GM12801 (cell line): ENCODE data around the gene HGFAC.

Source experiments
- TF ChIP-seq, protein P1 (sequence below): IDR thresholded peaks from one replicate; pipeline ENCODE4 v1.5.1; 2011; ENCODE audit warnings: control low read depth; ENCODE audit not compliant: insufficient read length; ENCODE audit errors: extremely low read depth

The HGFAC gene

GRCh38 chr4:3401436-3402171 lies 40.2 kb upstream of the HGFAC start:
- TF ChIP-seq, protein P1, sequence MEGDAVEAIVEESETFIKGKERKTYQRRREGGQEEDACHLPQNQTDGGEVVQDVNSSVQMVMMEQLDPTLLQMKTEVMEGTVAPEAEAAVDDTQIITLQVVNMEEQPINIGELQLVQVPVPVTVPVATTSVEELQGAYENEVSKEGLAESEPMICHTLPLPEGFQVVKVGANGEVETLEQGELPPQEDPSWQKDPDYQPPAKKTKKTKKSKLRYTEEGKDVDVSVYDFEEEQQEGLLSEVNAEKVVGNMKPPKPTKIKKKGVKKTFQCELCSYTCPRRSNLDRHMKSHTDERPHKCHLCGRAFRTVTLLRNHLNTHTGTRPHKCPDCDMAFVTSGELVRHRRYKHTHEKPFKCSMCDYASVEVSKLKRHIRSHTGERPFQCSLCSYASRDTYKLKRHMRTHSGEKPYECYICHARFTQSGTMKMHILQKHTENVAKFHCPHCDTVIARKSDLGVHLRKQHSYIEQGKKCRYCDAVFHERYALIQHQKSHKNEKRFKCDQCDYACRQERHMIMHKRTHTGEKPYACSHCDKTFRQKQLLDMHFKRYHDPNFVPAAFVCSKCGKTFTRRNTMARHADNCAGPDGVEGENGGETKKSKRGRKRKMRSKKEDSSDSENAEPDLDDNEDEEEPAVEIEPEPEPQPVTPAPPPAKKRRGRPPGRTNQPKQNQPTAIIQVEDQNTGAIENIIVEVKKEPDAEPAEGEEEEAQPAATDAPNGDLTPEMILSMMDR = no peak

GRCh38 chr4:3402491-3403347 lies 39.0 kb upstream of the HGFAC start:
- TF ChIP-seq, protein P1 = no peak

DNA sequence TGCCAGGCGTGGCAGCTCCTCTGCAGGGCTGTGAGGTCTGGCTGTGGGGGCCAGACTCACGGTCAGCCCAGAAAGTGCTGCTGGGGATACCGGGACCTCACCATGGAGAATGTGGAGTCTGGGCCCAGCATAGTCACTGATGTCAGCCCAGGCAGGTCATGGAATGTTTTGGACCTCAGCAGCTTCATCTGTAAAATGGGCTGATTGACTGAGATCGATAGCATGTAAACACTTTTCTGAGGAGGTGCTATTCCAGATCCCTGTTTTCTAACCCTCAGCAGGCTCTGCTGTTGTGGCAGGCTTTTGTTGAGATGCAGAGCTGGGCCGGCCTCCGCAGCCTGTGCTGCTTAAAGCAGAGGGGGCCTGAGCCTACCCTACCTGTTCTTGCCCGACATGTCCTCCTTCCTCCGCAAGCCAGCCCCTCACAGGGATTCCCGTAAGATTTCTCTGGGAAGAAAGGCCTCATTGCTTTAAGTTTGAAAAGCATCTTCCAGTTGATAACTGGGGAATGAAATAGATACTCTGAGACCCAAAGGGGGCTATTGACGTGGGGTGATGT lies 38.3 kb upstream of the HGFAC start:
- TF ChIP-seq, protein P1 = no peak

DNA sequence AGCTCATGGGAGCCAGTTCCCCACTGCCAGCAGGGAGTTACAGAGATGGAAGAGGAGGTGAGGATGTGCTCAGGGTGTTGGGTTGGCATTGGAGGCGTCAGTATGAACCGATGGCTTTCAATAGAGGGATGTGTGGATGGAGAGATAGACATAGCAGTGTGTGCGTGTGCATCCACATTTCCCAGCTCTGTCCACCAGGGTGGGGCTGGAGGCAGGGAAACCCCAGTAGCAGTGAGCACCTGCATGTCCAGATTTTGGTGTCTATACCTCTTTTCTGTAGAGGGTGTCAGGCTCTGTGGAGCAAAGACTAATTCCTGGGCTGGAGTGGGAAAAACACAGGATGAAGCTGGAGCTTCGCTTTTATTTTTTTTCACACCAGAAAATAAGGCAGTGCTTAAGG lies 37.2 kb upstream of the HGFAC start:
- TF ChIP-seq, protein P1 = no peak

DNA sequence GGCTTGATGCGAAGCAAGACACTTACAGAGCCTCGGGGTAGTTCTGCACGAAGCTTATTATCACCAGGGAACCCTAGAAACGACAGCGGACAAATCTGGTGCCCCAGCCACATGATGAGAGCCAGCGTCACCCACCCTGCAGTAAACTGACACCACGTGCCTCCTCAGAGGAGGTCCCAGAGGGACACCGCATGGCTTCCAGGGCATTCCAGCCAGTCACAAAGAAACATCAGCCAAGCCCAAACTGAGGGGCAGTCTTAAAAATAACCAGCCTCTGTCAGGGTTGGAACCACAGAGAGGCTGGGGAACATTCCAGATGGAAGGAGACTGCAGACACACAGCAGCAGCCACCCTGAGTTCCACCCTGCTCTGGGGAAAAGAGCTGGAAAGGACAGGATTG lies 36.6 kb upstream of the HGFAC start:
- TF ChIP-seq, protein P1 = no peak

GRCh38 chr4:3406021-3406420 lies 35.7 kb upstream of the HGFAC start:
- TF ChIP-seq, protein P1 = no peak

DNA sequence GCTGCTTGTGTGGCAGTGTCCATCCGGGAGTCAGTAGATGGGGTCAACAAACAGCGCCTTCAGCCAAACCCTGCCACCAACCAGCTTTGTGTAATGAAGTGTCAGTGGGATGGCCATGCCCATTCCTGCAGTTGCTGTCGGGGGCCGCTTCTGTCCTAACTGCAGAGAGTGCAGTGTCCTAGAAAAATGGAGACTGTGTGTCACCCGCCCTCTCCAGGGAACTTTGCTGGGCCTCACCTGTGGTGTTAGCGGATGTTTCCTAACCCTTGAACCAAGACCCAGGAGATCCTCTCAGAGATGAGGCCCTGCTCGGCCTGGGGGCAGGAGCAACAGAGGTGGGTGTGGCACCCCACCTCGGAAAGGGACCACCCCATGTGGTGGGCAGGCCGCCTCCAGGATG lies 35.3 kb upstream of the HGFAC start:
- TF ChIP-seq, protein P1 = no peak
